Ramos (cell line): ENCODE results near the gene ZNF414.

ENCODE experiments used
- in situ Hi-C: fragments of 300-500 bp; cut with MboI; formaldehyde crosslinking; loops from one replicate; pipeline ENCODE4 v1.14.3; 2022; ENCODE audit warnings: low sequenced_read_pairs; ENCODE audit not compliant: unreplicated experiment

The ZNF414 gene

DNA sequence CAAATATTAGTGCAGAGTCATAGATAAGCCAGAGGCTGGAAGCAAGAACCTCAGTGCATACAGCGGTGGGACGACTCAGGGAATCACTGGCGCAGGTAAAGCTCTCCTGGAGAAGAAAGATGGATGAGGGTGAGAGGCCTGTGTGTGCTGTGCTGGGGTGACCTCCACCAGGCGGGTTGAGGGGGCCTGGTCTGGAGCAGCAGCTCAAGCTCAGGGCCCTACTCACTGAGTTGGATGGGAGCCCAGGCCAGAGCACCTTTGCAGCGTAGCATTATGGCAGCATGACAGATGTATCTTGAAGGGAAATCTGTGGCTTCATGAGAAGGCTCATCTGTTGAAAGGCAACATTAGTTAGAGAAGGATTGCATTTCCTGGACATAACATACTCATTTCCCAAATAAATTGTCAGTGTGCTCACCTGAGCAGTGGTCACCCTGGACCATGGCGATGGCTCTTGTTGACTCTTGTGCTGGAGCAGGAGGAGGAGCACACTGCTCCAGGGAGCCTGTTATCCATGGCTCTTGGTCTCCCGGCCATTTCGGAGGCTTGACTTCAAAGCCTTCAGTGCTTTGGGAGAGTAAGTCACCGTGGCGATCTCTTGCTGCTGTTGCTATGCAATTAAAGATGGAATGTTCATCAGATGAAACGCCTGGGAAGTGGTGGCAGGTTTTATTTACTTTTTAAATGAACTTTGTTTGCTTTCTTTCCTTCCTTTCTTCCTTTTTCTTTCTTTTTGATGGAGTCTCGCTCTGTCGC is 44.2 kb downstream of the ZNF414 start:
- in situ Hi-C loops, result no loop called here

DNA sequence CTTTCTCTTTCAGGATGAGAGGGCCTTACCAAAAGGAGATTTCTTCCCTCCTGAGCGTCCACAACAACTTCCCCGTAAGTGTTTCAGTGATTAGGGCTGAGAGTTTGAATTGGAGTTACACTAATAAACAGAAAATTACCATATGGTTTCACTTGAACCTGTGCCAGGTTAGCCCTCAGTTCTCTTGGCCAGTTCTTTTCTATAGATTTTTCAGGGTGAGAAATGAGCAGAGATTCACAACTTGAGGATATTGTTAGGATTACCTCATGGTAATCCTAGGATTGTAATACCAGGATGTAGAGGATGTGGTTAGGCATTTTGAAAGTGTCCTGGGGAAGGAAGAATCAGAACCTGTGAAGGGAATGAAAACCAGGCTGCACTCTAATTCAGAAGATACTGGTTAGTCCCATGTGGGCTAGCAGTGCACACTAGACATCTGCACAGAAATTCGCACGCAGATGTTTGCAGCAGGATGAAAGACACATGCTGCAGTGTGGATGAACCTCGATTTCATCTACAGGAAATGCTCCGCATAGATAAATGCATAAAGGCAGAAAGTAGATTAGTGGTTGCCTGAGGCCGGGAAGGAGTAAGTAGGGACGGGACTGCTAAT is 45.1 kb downstream of the ZNF414 start:
- in situ Hi-C loops, result no loop called here

DNA sequence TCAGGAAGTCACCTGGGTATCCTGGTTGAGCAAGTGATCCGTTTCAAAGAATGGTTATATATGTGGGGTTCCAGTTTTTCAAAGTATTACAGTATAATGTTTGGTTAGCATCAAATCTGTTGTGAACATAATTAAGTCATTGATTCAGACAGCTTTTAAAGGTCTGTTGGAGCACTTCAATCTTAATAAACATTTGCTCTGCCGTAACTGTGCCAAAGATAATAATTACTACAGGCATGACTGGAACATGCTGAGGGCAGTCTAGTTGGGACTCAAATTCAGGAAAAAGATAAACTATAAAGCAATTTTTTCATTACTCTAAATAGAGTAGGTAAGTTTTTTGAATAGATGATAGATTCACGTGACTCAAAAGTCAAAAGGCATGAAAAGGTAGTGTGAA is 45.8 kb downstream of the ZNF414 start:
- in situ Hi-C loops, result no loop called here

DNA sequence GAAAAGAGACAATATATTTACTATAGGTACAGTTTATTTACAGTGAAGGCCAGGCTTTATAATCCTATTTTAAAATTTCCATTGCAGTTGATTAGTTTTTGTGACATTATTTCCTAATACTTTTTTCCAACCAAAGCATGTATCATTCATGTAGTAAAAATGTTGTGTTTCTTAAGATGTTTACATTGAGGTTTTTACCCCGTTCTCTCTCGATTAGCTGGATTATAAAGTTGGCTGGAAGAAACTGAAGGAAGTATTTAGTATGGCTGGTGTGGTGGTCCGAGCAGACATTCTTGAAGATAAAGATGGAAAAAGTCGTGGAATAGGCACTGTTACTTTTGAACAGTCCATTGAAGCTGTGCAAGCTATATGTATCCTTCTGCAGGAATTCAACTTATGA is 47.9 kb downstream of the ZNF414 start:
- in situ Hi-C loops, result no loop called here

DNA sequence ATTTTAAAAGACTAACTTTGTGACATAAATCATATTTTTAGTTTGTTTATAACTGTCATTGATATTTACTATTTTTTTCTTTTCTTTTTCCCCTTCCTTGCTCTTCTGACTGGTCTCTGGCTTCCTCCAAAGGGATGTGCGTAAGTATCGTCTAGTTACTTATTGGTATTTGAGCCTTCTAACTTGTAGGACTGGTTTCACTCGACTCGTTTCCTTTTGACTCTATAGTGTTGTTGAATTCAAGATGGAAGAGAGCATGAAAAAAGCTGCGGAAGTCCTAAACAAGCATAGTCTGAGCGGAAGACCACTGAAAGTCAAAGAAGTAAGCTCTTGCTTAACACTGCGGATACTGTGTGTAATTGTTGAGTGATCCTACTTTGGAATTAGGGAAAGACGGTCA is 50.6 kb downstream of the ZNF414 start:
- in situ Hi-C loops, result no loop called here

DNA sequence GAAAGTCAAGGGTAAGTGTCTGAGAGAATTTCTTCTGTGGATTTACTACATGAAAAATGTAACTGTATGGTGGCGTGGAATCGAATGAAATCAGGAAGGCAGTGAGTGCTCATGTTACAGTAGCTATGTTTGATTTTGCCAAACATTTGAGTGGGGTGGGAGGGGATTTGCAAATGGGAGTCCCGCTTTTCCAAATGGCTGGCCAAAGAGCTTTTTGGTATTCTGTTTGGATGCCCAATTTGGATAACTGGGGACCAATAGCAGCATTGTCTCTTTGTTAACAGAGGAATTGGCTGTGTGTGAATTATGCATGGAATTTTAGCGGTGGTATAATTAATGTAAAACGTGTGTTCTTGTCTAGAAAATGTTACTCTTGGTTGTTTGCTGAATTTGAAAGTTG is 51.4 kb downstream of the ZNF414 start:
- in situ Hi-C loops, result no loop called here

DNA sequence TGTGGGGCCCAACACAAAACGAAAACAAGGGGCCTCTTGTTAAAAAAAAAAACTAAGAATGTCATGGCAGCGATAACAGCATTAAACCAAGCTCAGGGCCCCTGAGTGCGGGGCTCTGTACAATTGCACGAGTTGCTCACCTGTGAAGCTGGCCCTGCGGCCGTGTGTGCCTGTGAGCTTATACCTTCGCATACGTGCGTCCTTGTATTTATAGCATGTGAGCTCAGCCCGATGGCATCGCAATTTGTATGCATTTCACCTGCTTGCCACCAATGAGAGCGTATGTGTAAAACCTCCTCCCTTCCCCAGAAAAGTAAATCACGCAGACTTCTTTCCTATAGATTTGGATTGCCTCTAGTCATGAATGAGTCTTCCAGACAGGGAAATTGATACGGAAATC is 52.1 kb downstream of the ZNF414 start:
- in situ Hi-C loops, result no loop called here

GRCh38 chr19:8461376-8461775 is 52.6 kb downstream of the ZNF414 start:
- in situ Hi-C loops, result no loop called here

DNA sequence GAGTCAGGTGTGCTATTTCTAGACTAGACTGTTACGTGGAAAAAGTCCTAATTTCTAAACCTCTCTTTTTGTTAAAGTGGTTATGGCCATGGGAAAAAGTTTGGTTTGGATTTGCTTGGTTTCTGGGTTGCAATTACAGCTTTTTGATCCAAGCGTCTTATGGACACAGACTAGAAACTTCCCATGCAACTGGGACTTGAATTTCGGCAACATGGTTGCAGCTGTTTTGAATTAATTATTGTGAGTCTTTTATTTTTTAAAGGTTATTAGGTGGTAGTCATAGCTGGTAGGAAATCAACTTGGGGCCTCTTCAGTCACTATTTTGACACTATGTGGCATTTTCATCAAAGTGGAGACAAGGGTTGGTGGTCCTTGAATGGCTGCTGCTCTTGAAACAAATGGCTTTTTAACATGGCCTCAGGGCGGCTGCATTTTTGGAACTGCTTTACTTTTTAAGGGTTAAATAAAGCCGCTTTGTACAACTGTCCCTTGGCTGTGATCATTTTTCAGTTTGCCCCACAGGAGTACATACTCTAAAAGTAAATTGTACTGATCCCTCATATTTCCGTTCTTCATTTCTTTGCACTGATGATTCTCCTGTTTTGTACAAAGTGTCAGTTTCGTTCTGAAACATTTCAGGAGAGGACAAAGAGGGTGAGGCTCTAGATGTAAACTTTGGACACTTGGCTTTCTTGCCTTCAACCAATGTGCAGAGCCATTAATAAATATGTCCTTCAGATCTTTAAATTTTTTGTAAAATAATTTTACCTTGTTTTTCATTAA is 53.3 kb downstream of the ZNF414 start:
- in situ Hi-C loops, result no loop called here
